GM21529 (cell line): Measurements from ENCODE around the gene FLYWCH1.

Source experiments
- ATAC-seq: cut with Tn5 transposase; IDR thresholded peaks from one replicate; pipeline ENCODE4 v1.9.1; 2021; ENCODE audit not compliant: unreplicated experiment

Gene FLYWCH1

DNA sequence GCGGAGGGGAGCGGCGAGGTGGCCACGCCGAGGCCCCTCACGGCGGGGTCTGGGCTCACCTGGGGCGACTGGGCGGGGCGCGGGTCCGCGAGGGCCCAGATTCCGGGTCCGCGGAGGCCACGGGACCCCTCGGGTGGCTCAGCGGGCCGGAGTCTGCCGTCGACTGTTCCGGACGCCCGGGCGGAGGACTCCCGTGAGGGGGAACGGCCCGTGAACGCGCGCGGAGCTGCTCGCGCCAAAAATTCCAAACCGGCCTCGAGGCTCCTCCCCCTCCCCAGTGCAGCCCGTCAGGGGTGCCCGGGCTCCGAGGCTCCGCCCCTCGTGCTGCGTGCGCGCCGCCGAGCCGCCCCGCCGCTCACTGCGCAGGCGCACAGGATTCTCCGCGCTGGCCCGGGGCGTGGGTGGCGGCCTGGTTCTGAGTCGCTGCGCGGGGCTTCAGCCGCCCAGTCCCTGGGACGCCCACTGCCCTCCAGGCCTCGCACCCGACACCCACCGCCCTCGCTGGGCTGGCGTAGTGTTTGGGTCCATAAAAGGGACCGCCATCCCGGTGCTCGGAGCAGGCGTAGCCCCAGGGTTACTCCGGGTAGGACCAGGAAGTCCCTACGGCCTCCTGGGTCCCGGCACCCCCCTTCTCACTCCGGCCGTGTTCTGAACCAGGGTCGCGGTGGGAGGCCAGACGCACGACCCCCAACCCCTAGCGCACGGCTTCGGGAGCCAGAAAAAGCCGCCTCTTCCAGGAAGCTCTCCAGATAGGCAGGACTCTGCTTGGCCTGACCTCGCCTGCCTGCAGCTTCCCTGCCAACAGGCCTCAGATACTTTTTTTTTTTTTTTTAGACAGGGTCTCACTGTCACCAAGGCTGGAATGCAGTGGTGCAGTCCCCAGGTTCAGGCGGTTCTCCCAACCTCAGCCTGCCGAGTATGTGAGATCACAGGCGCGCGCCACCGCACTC is 68.8 kb downstream of the FLYWCH1 start, which contains the start of gene PKMYT1:
PKMYT1 (minus strand) TSS at position 220 of the 950 bp plus-strand sequence. CDS start 789 bp downstream, outside the sequence.
- peak; percentile 63 for ATAC-seq

DNA sequence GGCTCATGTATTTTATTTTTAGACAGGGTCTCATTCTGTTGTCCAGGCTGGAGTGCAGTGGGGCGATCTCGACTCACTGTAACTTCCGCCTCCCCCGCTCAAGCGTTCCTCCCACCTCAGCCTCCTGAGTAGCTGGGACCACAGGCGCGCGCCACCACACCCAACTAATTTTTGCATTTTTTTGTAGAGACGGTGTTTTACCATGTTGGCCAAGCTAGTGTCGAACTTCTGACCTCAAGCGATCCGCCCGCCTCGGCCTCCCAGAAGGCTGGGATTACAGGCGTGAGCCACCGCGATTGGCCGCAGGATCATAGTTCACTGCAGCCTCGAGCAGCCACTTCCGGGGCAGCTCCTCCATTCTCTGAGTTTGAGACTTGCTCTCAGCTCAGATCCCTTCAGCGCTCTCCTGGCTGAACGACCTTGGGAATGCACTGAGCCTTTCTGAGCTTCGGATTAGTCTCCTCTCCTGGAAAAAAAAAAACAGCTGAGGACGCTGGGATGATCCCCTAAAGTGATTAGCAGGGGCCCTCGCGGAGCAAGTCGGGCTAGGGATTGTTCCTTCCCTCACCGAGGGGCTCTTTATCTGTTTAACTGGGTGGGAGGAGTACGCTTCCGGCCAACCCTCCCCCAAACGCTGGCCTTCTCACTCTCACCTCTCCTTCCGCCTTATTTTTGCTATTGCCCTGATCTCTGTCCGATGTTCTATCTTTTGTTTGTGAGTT is 69.6 kb downstream of the FLYWCH1 start:
- no peak for ATAC-seq

DNA sequence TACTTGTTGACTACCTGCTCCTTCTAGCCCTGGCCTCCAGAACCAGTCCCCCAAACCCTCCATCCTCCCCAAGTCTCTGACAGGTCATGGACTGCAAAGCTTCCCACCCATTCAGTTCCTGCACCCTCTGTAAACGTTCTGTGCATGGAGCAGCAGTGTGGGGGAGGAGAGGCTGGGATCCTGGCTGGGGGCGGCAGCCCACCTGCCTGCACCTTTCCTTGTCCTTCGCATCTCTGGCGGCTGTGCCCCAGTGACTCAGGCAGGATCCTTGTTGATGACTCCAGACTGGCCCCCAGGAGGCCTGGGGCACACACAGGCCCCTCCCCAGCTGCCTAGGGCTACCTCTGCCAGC is 70.1 kb downstream of the FLYWCH1 start:
- no peak for ATAC-seq

DNA sequence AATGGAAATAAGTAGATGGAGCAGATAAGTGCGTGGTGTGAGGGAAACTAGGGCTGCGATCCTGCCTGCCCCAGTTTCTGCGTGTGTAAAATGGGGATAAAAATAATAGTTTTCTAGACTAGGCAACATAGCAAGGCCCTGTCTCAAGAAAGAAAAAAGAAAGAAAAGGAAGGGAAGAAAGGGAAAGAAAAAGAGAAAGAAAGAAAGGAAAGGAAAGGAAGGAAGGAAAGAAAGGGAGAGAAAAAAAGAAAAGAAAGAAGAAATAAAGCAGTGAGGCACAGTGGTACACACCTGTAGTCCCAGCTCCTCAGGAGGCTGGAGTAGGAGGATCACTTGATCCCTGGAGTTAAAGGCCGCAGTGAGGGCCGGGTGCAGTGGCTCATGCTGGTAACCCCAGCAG is 70.7 kb downstream of the FLYWCH1 start:
- no peak for ATAC-seq

DNA sequence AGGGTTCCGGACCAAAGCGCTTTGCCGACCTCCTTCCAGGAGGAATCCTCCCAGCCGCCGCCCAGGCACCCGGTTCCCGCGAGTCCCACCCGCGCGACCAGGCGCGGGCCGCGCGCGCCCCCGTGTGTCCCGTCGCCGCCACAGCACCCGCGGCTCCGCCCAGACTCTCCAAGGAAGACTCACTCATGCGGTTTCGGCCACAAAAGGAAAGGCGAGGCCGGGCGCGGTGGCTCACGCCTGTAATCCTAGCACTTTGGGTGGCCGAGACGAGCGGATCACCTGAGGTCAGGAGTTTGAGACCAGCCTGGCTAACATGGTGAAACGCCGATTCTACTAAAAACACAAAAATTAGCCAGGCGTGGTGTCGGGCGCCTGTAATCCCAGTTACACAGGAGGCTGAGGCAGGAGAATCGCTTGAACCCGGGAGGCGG is 72.0 kb downstream of the FLYWCH1 start:
- no peak for ATAC-seq

DNA sequence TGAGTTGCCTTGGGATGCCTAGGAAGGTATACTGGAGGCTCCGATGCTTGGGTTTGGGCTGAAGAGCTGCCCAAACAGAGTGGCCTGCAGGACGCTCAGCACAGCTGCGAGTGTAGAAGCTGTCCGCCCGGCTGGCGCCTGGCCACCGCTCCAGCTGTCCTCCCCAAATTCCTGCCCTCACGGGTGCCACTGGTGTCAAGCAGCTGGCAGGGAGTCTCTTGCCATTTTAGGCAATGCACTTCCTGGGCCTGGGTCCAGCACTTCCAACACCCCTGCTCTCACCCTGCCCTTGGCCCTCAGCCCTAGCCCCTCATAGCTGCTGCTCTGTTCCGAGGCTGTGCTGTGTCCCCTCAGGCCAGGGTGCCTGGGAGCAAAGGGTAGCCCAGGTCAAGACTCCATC is 73.7 kb downstream of the FLYWCH1 start:
- ATAC-seq = no peak

DNA sequence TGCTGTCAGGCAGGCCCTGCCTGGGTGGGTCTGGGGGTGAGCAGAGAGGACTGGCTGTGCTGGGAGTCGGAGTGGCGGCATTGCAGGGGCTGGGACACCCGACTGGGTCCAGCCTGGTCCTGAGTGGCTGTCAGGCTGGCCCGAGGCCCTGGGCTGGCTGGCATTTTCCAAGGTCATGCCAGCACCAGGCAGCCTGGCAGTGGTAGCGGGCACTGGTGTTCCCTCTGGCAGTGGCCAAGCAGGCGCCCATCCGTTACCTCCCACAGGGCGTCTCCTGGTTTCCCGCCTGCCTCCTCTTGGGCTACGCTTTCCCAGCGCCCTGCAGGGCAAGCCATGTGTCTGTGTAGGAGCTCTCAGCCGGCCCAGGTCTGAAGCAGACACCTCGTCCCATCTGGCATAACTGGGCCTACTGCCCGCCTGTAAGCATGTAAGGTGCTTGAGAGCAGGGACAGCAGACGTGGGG is 74.2 kb downstream of the FLYWCH1 start:
- ATAC-seq = no peak

DNA sequence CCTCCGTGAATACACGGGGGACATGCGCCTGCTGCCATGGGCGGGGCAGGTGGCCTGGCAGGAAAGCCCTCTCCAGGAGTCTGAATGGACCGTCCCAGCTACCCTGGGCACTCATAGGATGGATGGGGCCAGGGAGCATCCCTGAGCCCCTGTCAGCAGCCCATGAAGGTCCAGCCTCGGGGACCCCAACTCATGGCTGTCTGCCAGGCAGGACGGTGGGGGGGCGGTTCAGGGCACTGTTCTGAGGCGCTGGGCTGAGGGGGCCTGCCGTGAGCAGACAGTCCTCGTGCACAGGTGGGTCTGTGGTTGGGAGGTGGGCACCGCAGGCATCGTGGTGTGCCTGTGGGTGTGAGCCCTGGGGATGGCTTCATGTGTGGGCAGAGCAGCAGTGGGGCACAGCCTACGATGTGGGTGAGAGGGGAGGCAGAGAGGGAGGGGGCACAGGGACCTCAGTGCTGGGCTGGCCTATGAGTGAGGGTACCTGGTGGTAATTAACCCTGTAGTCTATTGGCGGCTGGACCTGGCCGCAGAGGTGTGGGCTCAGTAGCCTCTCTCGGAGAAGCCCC is 75.0 kb downstream of the FLYWCH1 start:
- no peak for ATAC-seq

DNA sequence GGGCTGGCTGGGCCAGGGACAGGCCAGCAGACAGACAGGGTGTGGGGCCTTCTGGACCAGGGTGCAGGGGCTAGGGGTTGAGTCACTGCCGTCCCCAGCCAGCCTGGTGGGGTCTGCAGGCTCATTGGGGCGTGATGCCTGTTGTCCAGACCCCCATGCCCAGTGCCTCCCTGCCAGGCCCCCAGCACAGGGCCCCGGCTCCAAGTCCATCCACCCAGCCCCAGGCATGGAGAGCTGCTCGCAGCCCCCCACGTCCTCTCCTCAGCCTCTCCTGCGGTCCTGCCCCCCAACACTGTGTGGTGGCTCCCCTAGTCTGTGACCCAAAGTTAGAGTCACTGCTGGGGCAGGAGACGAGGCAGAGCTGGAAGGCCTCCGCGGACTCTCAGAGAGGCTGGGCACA is 75.6 kb downstream of the FLYWCH1 start:
- no peak for ATAC-seq

DNA sequence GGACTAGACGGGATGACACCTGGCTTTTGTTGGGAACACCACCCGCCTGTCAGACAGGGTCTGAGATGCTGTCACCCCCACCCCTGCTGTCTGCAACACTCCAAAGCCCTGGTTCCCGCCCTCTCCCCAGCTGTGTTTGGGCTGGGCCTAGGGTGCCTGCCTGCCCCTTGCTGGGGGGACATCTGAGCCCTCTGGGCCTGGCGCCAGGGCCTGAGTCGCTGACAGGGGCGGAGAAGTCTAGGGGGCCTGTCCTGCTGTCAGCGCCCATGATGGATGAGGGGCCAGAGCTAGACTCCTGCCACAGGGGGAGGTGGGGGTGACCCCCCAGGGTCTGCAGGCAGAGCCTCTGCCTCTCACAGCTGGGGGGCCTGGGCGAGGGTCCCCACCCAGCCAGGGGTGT is 76.1 kb downstream of the FLYWCH1 start:
- ATAC-seq = no peak

DNA sequence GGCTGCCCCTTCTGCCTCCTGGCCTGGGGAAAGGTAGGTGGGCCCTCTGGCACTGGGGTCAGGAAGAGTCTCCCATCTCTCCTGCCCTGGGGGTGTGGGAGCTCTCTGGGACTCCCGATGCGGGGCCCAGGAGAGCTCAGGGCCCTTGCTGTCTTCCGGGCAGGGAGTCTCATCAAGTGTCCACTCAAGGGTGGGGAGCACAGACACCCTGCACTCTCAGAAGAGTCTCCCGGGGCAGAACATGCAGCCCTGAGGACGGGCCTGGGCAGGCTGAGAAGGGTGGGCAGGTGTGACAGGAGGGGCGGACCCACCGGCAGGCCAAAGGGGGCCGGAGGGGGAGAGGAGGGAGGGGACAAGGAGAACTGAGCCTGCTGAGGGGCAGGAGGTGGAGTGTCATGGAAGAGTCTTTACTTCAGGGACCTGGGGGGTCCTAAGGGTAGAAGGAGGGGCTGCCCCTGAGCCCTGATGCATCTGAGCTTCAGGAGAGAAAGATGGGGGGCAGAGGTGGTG is 76.9 kb downstream of the FLYWCH1 start:
- no peak for ATAC-seq

DNA sequence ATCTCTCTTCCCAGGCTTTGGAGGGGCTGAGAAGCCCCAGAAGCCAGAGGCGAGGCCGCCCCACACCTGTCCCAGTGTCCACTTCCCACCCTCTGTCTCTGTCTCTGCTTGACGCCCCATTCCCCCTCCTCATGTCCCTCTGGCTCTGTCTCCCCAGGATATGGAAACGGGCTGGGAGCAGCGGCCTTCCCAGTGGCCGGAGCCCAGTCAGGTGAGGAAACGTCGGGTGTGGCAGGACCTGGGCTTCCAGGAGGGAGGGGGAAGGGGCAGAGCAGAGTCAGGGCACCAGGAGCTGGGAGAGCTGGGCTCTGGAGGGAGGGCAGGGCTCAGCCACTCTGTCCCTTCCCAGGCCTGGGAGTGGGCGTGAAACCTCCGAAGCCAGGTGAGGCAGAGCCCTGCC is 79.2 kb downstream of the FLYWCH1 start:
- no peak for ATAC-seq

DNA sequence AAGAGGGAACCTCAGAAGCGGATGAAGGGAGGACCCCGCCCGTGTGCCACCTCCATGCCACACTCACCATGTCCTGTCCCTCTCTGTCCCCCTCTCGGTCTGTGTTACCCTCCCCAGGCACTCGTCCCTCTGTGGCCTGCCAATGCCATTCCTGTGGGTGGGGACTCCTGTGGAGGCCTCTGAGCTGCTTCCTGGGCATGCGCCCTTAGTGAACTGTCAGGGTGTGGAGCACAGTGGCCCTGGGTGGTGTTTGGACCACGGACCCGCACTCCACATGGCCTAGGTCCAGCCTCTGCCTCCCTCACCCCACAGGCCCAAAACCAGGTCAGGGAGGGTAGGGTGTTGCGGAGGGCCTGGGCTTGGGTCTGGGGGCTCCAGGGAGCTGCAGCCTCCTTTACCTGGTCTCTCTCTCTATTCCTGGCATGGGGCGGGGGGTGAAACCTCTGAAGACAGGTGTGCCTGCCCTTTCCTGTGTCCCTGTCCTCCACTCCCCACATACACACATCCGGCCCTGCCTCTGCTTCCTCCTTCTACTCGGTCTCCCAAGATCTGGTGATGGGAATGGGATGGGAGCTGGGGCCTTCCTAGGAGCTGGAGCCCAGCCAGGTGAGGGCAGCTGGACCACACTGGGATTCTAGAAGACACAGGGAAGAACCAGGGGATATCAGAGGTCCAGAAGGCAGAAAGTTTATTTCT is 80.0 kb downstream of the FLYWCH1 start:
- no peak for ATAC-seq

DNA sequence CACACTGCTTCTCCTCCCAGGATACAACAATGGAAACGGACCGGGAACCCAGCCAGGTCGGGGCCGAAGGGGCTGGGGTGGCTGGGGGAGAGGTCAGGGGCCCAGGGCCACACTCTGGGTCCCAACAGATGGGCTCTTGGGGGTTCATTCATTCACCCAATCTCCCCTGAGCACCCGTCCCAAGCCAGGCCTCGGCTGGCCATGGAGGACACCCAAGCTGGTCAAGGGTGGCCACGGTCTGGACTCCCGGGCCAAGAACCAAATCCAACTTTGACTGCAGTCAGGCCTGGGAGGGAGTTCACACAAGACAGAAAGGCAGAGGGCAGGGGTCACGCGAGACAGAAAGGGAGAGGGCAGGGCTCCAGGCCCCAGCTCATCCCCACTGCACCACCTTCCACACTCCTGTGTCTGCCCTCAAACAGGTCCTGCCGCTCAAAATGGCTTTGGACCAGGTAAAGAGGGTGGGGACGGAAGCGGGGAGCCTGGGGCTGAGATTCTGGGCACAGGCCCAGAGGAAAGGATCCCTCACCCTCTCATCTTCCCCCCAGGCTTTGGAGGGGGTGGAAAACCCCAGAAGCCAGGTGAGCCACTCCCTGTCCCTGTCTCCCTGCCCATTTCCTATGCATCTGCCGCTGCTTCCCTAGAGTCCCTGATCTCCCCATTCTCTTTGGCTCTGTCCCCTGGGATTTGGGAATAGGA is 80.8 kb downstream of the FLYWCH1 start:
- ATAC-seq = no peak

DNA sequence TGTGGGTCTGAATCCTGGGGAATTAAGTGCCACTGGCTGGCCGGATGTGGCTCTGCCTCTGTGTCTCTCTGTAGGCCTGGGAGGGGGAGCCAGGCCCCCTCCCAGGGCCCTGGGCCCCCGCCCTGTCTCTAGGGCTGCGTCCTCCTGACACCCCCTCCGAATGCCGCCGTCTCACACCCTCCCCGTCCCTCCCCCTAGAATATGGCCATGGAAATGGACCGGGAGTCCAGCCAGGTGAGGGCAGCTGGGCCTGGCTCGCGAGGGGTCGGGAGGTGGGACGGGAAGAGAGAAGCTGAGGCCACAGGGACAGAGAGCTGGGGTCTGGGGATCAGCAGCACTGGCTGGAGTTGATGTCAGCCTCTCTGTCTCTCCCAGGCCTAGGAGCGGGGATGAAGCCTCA is 84.6 kb downstream of the FLYWCH1 start:
- no peak for ATAC-seq

DNA sequence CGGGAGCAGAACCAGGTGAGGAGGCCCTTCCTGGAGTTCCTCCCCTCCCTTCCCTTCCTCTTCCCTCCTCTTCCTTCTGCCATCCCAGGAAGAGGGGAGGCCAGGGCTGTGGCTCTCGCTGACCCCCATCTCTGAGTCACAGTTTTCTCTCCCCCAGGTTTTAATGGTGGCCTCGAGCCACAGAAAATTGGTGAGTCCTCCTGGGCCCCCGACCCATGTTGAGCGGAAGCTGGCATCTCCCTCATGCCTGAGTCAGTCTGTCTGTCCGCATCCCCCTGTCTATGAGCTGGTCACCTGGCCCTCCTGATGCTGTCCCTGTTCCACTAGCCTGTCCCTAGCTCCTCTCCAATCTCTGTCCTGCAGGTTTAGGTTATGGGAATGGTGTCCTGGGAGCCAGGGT is 88.2 kb downstream of the FLYWCH1 start:
- ATAC-seq = no peak

DNA sequence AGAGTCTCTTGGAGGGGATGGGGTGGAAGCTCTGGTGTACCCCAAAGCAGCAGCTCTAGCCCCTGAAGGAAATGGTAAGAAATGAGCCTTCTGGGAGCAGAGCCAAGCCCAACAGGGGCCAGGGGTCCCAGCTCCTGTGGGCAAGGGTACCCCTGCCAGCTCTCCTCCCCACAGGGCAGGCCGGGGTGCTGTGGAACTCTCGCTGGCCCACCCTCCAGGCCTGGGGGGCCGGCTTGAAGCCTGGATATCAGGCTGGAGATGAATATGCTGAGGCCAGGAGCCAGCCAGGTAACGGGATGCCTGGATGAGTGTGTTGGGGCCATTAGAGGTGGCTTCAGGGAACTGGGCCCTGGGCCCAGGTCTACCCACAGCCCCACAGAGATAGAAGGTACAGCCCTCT is 88.8 kb downstream of the FLYWCH1 start:
- ATAC-seq = no peak
